HG03025 (cell line): ENCODE results near the gene RBMS3.
A peak's percentile ranks its signal among the peaks of the same experiment; 100 is the strongest.
"Not testable (repeated sequence)": the region's sequence is repeated elsewhere in the genome, so short reads cannot be mapped to it uniquely, and the experiment has no call there.

ENCODE experiments used
- ATAC-seq: cut with Tn5 transposase; IDR thresholded peaks from one replicate; pipeline ENCODE4 v1.9.1; 2021; ENCODE audit warnings: mild to moderate bottlenecking, moderate library complexity; ENCODE audit not compliant: unreplicated experiment, low FRiP score

RBMS3 gene

GRCh38 chr3:29644956-29645636 lies 364.2 kb downstream of the RBMS3 start:
- no peak for ATAC-seq

- ATAC-seq = no peak
Observed at GRCh38 chr3:29646043-29646442, 365.2 kb downstream of the RBMS3 start.

GRCh38 chr3:29649815-29650547 lies 369.1 kb downstream of the RBMS3 start:
- no peak for ATAC-seq

- no peak for ATAC-seq
Observed at GRCh38 chr3:29653680-29654079, 372.8 kb downstream of the RBMS3 start.

- no peak for ATAC-seq
Observed at GRCh38 chr3:29655015-29655747, 374.3 kb downstream of the RBMS3 start.

- ATAC-seq = no peak
Observed at GRCh38 chr3:29665688-29666087, 384.8 kb downstream of the RBMS3 start.

- no peak for ATAC-seq
Observed at GRCh38 chr3:29668233-29668632, 387.4 kb downstream of the RBMS3 start.

- no peak for ATAC-seq
Observed at GRCh38 chr3:29668728-29669127, 387.9 kb downstream of the RBMS3 start.

GRCh38 chr3:29670476-29670875 lies 389.6 kb downstream of the RBMS3 start:
- ATAC-seq = not testable (repeated sequence)

GRCh38 chr3:29677421-29677820 lies 396.6 kb downstream of the RBMS3 start:
- ATAC-seq = no peak

GRCh38 chr3:29679944-29680343 lies 399.1 kb downstream of the RBMS3 start:
- ATAC-seq = no peak

- ATAC-seq = no peak
Observed at GRCh38 chr3:29683018-29683993, 402.4 kb downstream of the RBMS3 start.

- peak; percentile 98 for ATAC-seq
Observed at GRCh38 chr3:29686889-29687592, 406.2 kb downstream of the RBMS3 start.

GRCh38 chr3:29690686-29691353 lies 409.9 kb downstream of the RBMS3 start:
- no peak for ATAC-seq

- no peak for ATAC-seq
Observed at GRCh38 chr3:29693863-29694262, 413.0 kb downstream of the RBMS3 start.

- no peak for ATAC-seq
Observed at GRCh38 chr3:29694331-29694730, 413.5 kb downstream of the RBMS3 start.

GRCh38 chr3:29694783-29695182 lies 413.9 kb downstream of the RBMS3 start:
- ATAC-seq = no peak

- no peak for ATAC-seq
Observed at GRCh38 chr3:29695201-29695600, 414.3 kb downstream of the RBMS3 start.

GRCh38 chr3:29695643-29696198 lies 414.9 kb downstream of the RBMS3 start:
- no peak for ATAC-seq
